ENCODE data around the gene UBE2J1. TPM values are rescaled to one million over a fixed set of nuclear protein-coding genes. Genes with fewer than 3 reads are reported as not detected.

UBE2J1 gene
- total and polyA plus RNA-seq, 3 experiments from 2014 or later, result 27.1 to 36.0 (median 27.2) TPM

GRCh38 chr6:89375427-89376267 lies 23.1 kb upstream of the UBE2J1 start:
- ChIA-PET POLR2A (interaction anchor here (0.5 to 1.5 kb wide), 2 partner anchors 23 to 295 kb away, joined by 3 to 4 read pairs; partner anchors contain the start of genes PNRC1 and UBE2J1), CTCF (interaction anchor here (0.7 to 2.2 kb wide), 8 partner anchors 9 to 57 kb away, joined by 3 to 10 read pairs (median 6); partner anchors contain the start of gene RRAGD)
- Histone ChIP-seq H3K4me1 (ENCODE audit: insufficient read depth, low read length) (peaks cover 19% of the 10 kb centered on the region), H3K27ac (ENCODE audit: low read depth, low read length) (no peak overlapping the region), H3K4me3 (ENCODE audit: low read length) (no peak overlapping the region), H3K36me3 (ENCODE audit: insufficient read depth, low read length) (no peaks in the 10 kb centered on the region), H3K9me3 (ENCODE audit: low read length) (no peaks in the 10 kb centered on the region), H3K27me3 (ENCODE audit: insufficient read depth, low read length, poor library complexity, severe bottlenecking) (no peaks in the 10 kb centered on the region)
- Mint-ChIP-seq H3K27me3 (peaks cover 0 to 9% of the 10 kb centered on the region in 2 donors), H3K9me3 (no peaks in the 10 kb centered on the region), H3K4me3 (no peak overlapping the region), H3K27ac (peak overlapping the region in 7 of 8 donors; percentile 57 to 85 (median 68)), H3K36me3 (no peaks in the 10 kb centered on the region), H3K4me1 (peaks cover 19 to 36% (median 23%) of the 10 kb centered on the region in 3 donors)
- DNase-seq, result peak; percentile 66 to 89 (median 85)

DNA sequence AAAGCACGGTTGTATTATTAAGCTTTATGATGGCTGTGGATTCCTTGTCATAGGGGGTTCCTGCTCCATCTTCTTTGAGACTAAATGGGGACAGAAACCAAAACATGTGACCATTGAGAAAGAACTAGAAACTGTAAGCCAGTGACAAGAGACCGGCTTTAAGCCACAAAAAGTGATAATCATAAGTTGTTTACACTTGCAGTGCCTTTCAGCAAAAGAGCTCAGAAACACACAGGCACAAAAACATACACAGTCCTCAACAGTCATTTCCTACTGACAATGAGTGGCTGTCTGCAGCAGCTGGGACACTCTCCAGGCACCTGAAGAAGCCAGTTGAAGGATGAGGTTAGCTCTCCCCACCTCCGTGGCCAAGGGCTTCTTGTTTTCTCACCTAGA lies 20.0 kb upstream of the UBE2J1 start:
- no peak for DNase-seq
- Histone ChIP-seq H3K4me3 (ENCODE audit: low read length) (no peak overlapping the region), H3K27me3 (ENCODE audit: insufficient read depth, low read length, poor library complexity, severe bottlenecking) (no peaks in the 10 kb centered on the region), H3K27ac (ENCODE audit: low read depth, low read length) (no peak overlapping the region), H3K9me3 (ENCODE audit: low read length) (no peaks in the 10 kb centered on the region), H3K36me3 (ENCODE audit: insufficient read depth, low read length) (no peaks in the 10 kb centered on the region), H3K4me1 (ENCODE audit: insufficient read depth, low read length) (peaks cover 19% of the 10 kb centered on the region)
- H3K36me3 Mint-ChIP-seq, result no peaks in the 10 kb centered on the region
- peak overlapping the region in 1 of 7 donors; percentile 32 for H3K4me3 Mint-ChIP-seq
- H3K27ac Mint-ChIP-seq, result peak overlapping the region in 6 of 8 donors; percentile 6 to 66 (median 58)
- CTCF ChIA-PET, result interaction anchor here (0.7 to 3.6 kb wide), 39 partner anchors 8 to 396 kb away, joined by 3 to 41 read pairs (median 4); partner anchors contain the start of genes ANKRD6, LYRM2, PNRC1 and RRAGD
- POLR2A ChIA-PET, result interaction anchor here (1.5 to 1.7 kb wide), 2 partner anchors 39 to 292 kb away, joined by 4 read pairs; partner anchors contain the start of genes PNRC1 and RRAGD
- no peaks in the 10 kb centered on the region for H3K9me3 Mint-ChIP-seq
- H3K27me3 Mint-ChIP-seq, result peaks cover 0 to 2% of the 10 kb centered on the region in 2 donors
- H3K4me1 Mint-ChIP-seq, result peaks cover 19 to 36% (median 23%) of the 10 kb centered on the region in 3 donors

DNA sequence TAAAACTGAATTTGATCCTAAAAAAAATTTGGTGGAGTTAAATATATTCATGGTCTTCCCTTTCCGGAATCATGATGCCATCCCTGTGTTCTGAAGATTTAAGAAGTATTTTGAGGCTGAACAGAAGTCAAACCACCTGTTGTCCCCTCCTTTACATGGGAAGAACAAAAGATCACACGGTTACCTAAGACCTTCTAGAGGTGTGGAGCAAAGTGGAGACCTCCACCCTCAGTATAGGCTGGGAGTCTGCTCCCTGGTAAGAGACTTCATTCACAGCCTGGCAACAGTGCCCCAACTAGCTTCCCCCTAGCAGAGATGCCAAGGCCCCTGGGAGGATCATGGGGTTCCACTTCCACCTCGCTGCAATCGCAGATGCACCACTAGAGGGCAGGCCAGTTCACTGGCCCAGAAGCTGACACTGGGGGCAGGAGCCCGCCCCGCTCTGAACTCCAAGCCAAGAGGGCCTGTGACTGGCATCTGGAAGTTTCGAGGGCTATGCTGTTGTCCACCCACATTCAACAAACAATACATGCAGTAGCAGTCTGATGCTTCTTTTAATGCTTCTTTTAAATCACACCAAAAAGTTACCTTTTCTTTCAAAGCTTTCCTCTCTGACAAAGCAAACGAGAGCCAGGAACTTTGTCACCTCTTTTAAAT lies 19.5 kb upstream of the UBE2J1 start:
- H3K27ac ChIP-seq (ENCODE audit: low read depth, low read length), result no peak overlapping the region
- H3K9me3 ChIP-seq (ENCODE audit: low read length), result no peaks in the 10 kb centered on the region
- Mint-ChIP-seq H3K4me1 (peaks cover 19 to 36% (median 23%) of the 10 kb centered on the region in 3 donors), H3K27me3 (peaks cover 0 to 2% of the 10 kb centered on the region in 2 donors), H3K36me3 (no peaks in the 10 kb centered on the region), H3K4me3 (peak overlapping the region in 1 of 7 donors; percentile 32), H3K9me3 (no peaks in the 10 kb centered on the region), H3K27ac (peak overlapping the region in 6 of 8 donors; percentile 12 to 66 (median 58))
- no peaks in the 10 kb centered on the region for H3K27me3 ChIP-seq (ENCODE audit: insufficient read depth, low read length, poor library complexity, severe bottlenecking)
- ChIA-PET POLR2A (interaction anchor here (0.8 to 1.7 kb wide), 3 partner anchors 19 to 291 kb away, joined by 4 read pairs; partner anchors contain the start of genes PNRC1, RRAGD and UBE2J1), CTCF (interaction anchor here (0.6 to 3.6 kb wide), 50 partner anchors 9 to 438 kb away, joined by 3 to 41 read pairs (median 4); partner anchors contain the start of genes ANKRD6, LYRM2, PNRC1 and RRAGD)
- H3K4me1 ChIP-seq (ENCODE audit: insufficient read depth, low read length), result peaks cover 19% of the 10 kb centered on the region
- peak; percentile 61 to 85 (median 67) for DNase-seq
- H3K36me3 ChIP-seq (ENCODE audit: insufficient read depth, low read length), result no peaks in the 10 kb centered on the region
- no peak overlapping the region for H3K4me3 ChIP-seq (ENCODE audit: low read length)

- POLR2A ChIA-PET, result no interaction called here
Measured at GRCh38 chr6:89368999-89369398, 16.5 kb upstream of the UBE2J1 start.

DNA sequence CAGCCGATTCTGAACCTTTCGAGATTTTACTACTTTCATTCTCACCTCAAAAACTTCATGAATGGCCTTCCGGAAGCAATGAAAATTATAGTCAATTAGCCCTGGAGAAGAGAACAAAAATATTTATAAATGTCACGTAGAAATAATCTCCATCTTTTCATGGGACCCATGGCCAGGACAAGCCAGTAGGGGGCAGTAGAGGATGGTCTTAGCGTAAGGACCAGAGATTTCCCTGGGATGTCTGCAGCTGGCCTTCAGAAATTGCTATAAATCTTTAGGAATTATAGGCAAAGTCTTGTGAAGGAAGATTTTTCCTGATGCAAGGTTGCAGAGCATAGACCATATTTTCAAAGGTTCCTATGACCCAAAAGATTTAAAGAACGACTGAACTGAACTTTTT lies 15.6 kb upstream of the UBE2J1 start:
- H3K4me3 ChIP-seq (ENCODE audit: low read length), result no peak overlapping the region
- no peaks in the 10 kb centered on the region for H3K36me3 ChIP-seq (ENCODE audit: insufficient read depth, low read length)
- H3K27me3 Mint-ChIP-seq, result peaks cover 0 to 2% of the 10 kb centered on the region in 2 donors
- no peak overlapping the region for H3K27ac Mint-ChIP-seq
- H3K4me3 Mint-ChIP-seq, result no peak overlapping the region
- no peaks in the 10 kb centered on the region for H3K9me3 Mint-ChIP-seq
- no peaks in the 10 kb centered on the region for H3K36me3 Mint-ChIP-seq
- H3K4me1 ChIP-seq (ENCODE audit: insufficient read depth, low read length), result peaks cover 22% of the 10 kb centered on the region
- ChIA-PET POLR2A (no interaction called here), CTCF (interaction anchor here (0.8 to 2.4 kb wide), 9 partner anchors 11 to 386 kb away, joined by 3 to 10 read pairs (median 3); no protein-coding TSS in a partner anchor)
- peak in 4 of 5 donors; percentile 36 to 60 (median 37) for DNase-seq
- peaks cover 9 to 25% (median 21%) of the 10 kb centered on the region in 3 donors for H3K4me1 Mint-ChIP-seq
- no peak overlapping the region for H3K27ac ChIP-seq (ENCODE audit: low read depth, low read length)
- H3K9me3 ChIP-seq (ENCODE audit: low read length), result no peaks in the 10 kb centered on the region
- no peaks in the 10 kb centered on the region for H3K27me3 ChIP-seq (ENCODE audit: insufficient read depth, low read length, poor library complexity, severe bottlenecking)

More at GRCh38 chr6:89368999-89369398, 16.5 kb upstream of the UBE2J1 start:
- Mint-ChIP-seq H3K27ac (no peak overlapping the region), H3K36me3 (no peaks in the 10 kb centered on the region), H3K27me3 (peaks cover 0 to 2% of the 10 kb centered on the region in 2 donors), H3K4me3 (no peak overlapping the region), H3K4me1 (peaks cover 9 to 26% (median 21%) of the 10 kb centered on the region in 3 donors), H3K9me3 (no peaks in the 10 kb centered on the region)
- no peak overlapping the region for H3K27ac ChIP-seq (ENCODE audit: low read depth, low read length)
- no peaks in the 10 kb centered on the region for H3K27me3 ChIP-seq (ENCODE audit: insufficient read depth, low read length, poor library complexity, severe bottlenecking)
- peaks cover 22% of the 10 kb centered on the region for H3K4me1 ChIP-seq (ENCODE audit: insufficient read depth, low read length)
- no peaks in the 10 kb centered on the region for H3K9me3 ChIP-seq (ENCODE audit: low read length)
- DNase-seq, result no peak
- H3K4me3 ChIP-seq (ENCODE audit: low read length), result no peak overlapping the region
- CTCF ChIA-PET, result interaction anchor here (0.8 to 2.4 kb wide), 9 partner anchors 12 to 241 kb away, joined by 3 to 10 read pairs (median 4); no protein-coding TSS in a partner anchor
- no peaks in the 10 kb centered on the region for H3K36me3 ChIP-seq (ENCODE audit: insufficient read depth, low read length)

DNA sequence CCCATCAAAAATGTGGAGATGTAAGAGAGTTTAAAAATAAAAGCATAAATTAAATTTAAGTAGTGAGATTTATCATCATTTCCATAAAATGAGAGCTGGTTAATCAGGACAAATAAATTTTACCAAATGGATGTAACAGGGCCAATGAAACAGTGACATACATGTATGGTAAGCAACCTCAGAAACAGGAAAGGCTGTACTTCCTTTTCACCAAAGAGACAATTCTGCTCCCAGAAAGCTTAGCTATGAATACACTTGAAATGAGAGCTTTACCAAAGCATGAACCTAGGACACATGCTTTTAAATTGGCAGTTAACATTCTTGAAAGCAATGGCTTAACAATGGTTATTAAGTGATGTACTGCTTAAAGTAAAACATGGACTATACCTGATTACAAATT lies 12.1 kb upstream of the UBE2J1 start:
- POLR2A ChIA-PET, result no interaction called here
- Mint-ChIP-seq H3K27me3 (no peaks in the 10 kb centered on the region), H3K36me3 (peaks cover 0 to 4% (median 0%) of the 10 kb centered on the region in 3 donors), H3K4me3 (no peak overlapping the region), H3K4me1 (peaks cover 10 to 26% (median 25%) of the 10 kb centered on the region in 3 donors), H3K9me3 (no peaks in the 10 kb centered on the region), H3K27ac (peak overlapping the region in 1 of 8 donors; percentile 13)
- Histone ChIP-seq H3K27me3 (ENCODE audit: insufficient read depth, low read length, poor library complexity, severe bottlenecking) (no peaks in the 10 kb centered on the region), H3K36me3 (ENCODE audit: insufficient read depth, low read length) (no peaks in the 10 kb centered on the region), H3K27ac (ENCODE audit: low read depth, low read length) (no peak overlapping the region), H3K4me3 (ENCODE audit: low read length) (no peak overlapping the region), H3K9me3 (ENCODE audit: low read length) (no peaks in the 10 kb centered on the region), H3K4me1 (ENCODE audit: insufficient read depth, low read length) (peaks cover 13% of the 10 kb centered on the region)
- CTCF ChIA-PET, result interaction anchor here (0.7 to 2.8 kb wide), 4 partner anchors 7 to 244 kb away, joined by 3 to 27 read pairs (median 4); no protein-coding TSS in a partner anchor
- DNase-seq, result no peak

- Histone ChIP-seq H3K36me3 (ENCODE audit: insufficient read depth, low read length) (no peaks in the 10 kb centered on the region), H3K9me3 (ENCODE audit: low read length) (no peaks in the 10 kb centered on the region), H3K27ac (ENCODE audit: low read depth, low read length) (no peak overlapping the region), H3K4me3 (ENCODE audit: low read length) (no peak overlapping the region), H3K4me1 (ENCODE audit: insufficient read depth, low read length) (peaks cover 23% of the 10 kb centered on the region), H3K27me3 (ENCODE audit: insufficient read depth, low read length, poor library complexity, severe bottlenecking) (no peaks in the 10 kb centered on the region)
- Mint-ChIP-seq H3K4me1 (peaks cover 24 to 46% (median 45%) of the 10 kb centered on the region in 3 donors), H3K9me3 (no peaks in the 10 kb centered on the region), H3K27me3 (no peaks in the 10 kb centered on the region), H3K27ac (peak overlapping the region in 1 of 8 donors; percentile 53), H3K36me3 (peaks cover 0 to 4% (median 1%) of the 10 kb centered on the region in 3 donors), H3K4me3 (no peak overlapping the region)
- ChIA-PET CTCF (interaction anchor here (3.3 kb wide), 1 partner anchor 11 kb away, joined by 24 read pairs; no protein-coding TSS in a partner anchor), POLR2A (no interaction called here)
- no peak for DNase-seq
Measured at GRCh38 chr6:89361171-89361570, 8.6 kb upstream of the UBE2J1 start.

Data from CD8-positive, alpha-beta memory T cell (primary cell).